H9 (cell line): ENCODE data around the gene SERPINH1. TPM values are rescaled to one million over a fixed set of nuclear protein-coding genes. Genes with fewer than 3 reads are reported as not detected.

Experiments
- DNase-seq: peaks from one replicate; pipeline ENCODE4 v3.0.0-alpha.2; 2017
- H2AFZ ChIP-seq: one replicate; pipeline ENCODE4 v1.6.1; 2013; ENCODE audit warnings: mild to moderate bottlenecking, low read length, control low read depth, moderate library complexity
- H2AK5ac ChIP-seq: 2 replicates; pipeline ENCODE4 v1.6.1; 2013; ENCODE audit warnings: low read length, control low read depth, mixed read lengths; ENCODE audit not compliant: insufficient read length
- H2BK120ac ChIP-seq: one replicate; pipeline ENCODE4 v1.6.1; 2013; ENCODE audit warnings: low read depth, mild to moderate bottlenecking, low read length, control low read depth, inconsistent platforms; ENCODE audit not compliant: poor library complexity, severe bottlenecking
- H2BK12ac ChIP-seq: 2 replicates; pipeline ENCODE4 v1.6.1; 2013; ENCODE audit warnings: low read length, control low read depth, mixed read lengths, low read depth; ENCODE audit not compliant: insufficient read length
- H2BK15ac ChIP-seq: 2 replicates; pipeline ENCODE4 v1.6.1; 2013; ENCODE audit warnings: low read depth, low read length, control low read depth
- H2BK20ac ChIP-seq: one replicate; pipeline ENCODE4 v1.6.1; 2013; ENCODE audit warnings: low read depth, mild to moderate bottlenecking, low read length, control low read depth, inconsistent platforms; ENCODE audit not compliant: poor library complexity, severe bottlenecking
- H2BK5ac ChIP-seq: 2 replicates; pipeline ENCODE4 v1.6.1; 2013; ENCODE audit warnings: low read length, control low read depth, mixed read lengths; ENCODE audit not compliant: insufficient read length
- H3K14ac ChIP-seq: 2 replicates; pipeline ENCODE4 v1.6.1; 2013; ENCODE audit warnings: low read length, control low read depth; ENCODE audit not compliant: insufficient read depth
- H3K18ac ChIP-seq: 2 replicates; pipeline ENCODE4 v1.6.1; 2013; ENCODE audit warnings: low read depth, mild to moderate bottlenecking, mixed read lengths, low read length, control low read depth; ENCODE audit not compliant: insufficient read length
- H3K23ac ChIP-seq: 2 replicates; pipeline ENCODE4 v1.6.1; 2013; ENCODE audit warnings: low read length, control low read depth, mixed read lengths, low read depth; ENCODE audit not compliant: insufficient read length
- H3K23me2 ChIP-seq: 2 replicates; pipeline ENCODE4 v1.6.1; 2013; ENCODE audit warnings: low read depth, mild to moderate bottlenecking, mixed read lengths, low read length, control low read depth; ENCODE audit not compliant: insufficient read length, poor library complexity, severe bottlenecking
- H3K27ac ChIP-seq: 2 replicates; pipeline ENCODE4 v1.5.1; 2013; ENCODE audit warnings: low read length, control low read depth, mixed read lengths, low read depth; ENCODE audit not compliant: insufficient read length
- H3K27me3 ChIP-seq: 2 replicates; pipeline ENCODE4 v1.6.1; 2013; ENCODE audit warnings: low read length, control low read depth, inconsistent platforms; ENCODE audit not compliant: insufficient read depth
- H3K4ac ChIP-seq: 2 replicates; pipeline ENCODE4 v1.6.1; 2013; ENCODE audit warnings: low read depth, mild to moderate bottlenecking, control low read depth, inconsistent platforms, low read length, moderate library complexity
- H3K4me1 ChIP-seq: 2 replicates; pipeline ENCODE4 v1.6.1; 2013; ENCODE audit warnings: low read length, control low read depth, inconsistent platforms; ENCODE audit not compliant: insufficient read depth
- H3K4me2 ChIP-seq: 2 replicates; pipeline ENCODE4 v1.6.1; 2013; ENCODE audit warnings: low read length, control low read depth, mixed read lengths; ENCODE audit not compliant: insufficient read length, insufficient read depth
- H3K56ac ChIP-seq: 2 replicates; pipeline ENCODE4 v1.6.1; 2013; ENCODE audit warnings: low read depth, mild to moderate bottlenecking, mixed read lengths, low read length, control low read depth; ENCODE audit not compliant: insufficient read length
- H3K79me1 ChIP-seq: 2 replicates; pipeline ENCODE4 v1.6.1; 2013; ENCODE audit warnings: low read depth, mild to moderate bottlenecking, moderate library complexity, low read length, control low read depth, inconsistent platforms; ENCODE audit not compliant: insufficient read depth, poor library complexity, severe bottlenecking
- H3K79me2 ChIP-seq: 2 replicates; pipeline ENCODE4 v1.6.1; 2013; ENCODE audit warnings: low read length, control low read depth, inconsistent platforms; ENCODE audit not compliant: insufficient read depth
- H3K9ac ChIP-seq: 2 replicates; pipeline ENCODE4 v1.6.1; 2013; ENCODE audit warnings: low read length, control low read depth, mixed read lengths; ENCODE audit not compliant: insufficient read length; ENCODE audit errors: extremely low read depth
- H3K9me3 ChIP-seq: one replicate; pipeline ENCODE4 v1.6.1; 2013; ENCODE audit warnings: low read depth, low read length, inconsistent platforms; ENCODE audit not compliant: control insufficient read depth
- H3T11ph ChIP-seq: one replicate; pipeline ENCODE4 v1.6.1; 2013; ENCODE audit warnings: mild to moderate bottlenecking, low read length, control low read depth, inconsistent platforms
- H4K20me1 ChIP-seq: one replicate; pipeline ENCODE4 v1.6.1; 2013; ENCODE audit not compliant: control insufficient read depth, insufficient read length, insufficient read depth
- H4K5ac ChIP-seq: 2 replicates; pipeline ENCODE4 v1.6.1; 2013; ENCODE audit warnings: low read depth, mild to moderate bottlenecking, mixed read lengths, low read length, control low read depth; ENCODE audit not compliant: insufficient read length
- H4K8ac ChIP-seq: replicated peaks from 2 replicates; pipeline ENCODE4 v1.6.1; 2013; ENCODE audit warnings: low read length, control low read depth, mixed read lengths, low read depth; ENCODE audit not compliant: insufficient read length
- H4K91ac ChIP-seq: 2 replicates; pipeline ENCODE4 v1.6.1; 2013; ENCODE audit warnings: low read depth, mild to moderate bottlenecking, moderate library complexity, mixed read lengths, low read length, control low read depth; ENCODE audit not compliant: insufficient read length
- H3K27ac Mint-ChIP-seq, 3 experiments: 2 replicates in 2 of 3; 3 replicates in 1 of 3; pipeline ENCODE4 v1.8.0; 2020 to 2021; ENCODE audit warnings: mixed read lengths in 3 of 3, mild to moderate bottlenecking in 1 of 3, moderate library complexity in 1 of 3
- H3K27me3 Mint-ChIP-seq: 2 replicates; pipeline ENCODE4 v1.8.0; 2021; ENCODE audit warnings: low read depth, mild to moderate bottlenecking, moderate library complexity, mixed read lengths
- H3K36me3 Mint-ChIP-seq, 3 experiments: 2 replicates in 2 of 3; 3 replicates in 1 of 3; pipeline ENCODE4 v1.8.0; 2020 to 2021; ENCODE audit warnings: low read depth in 3 of 3, mixed read lengths in 3 of 3; ENCODE audit not compliant: insufficient read depth in 1 of 3
- H3K4me1 Mint-ChIP-seq, 2 experiments: 2 replicates each; pipeline ENCODE4 v1.8.0; 2020; ENCODE audit warnings: mixed read lengths in 2 of 2
- H3K4me3 Mint-ChIP-seq, 2 experiments: 2 replicates in 1 of 2; 3 replicates in 1 of 2; pipeline ENCODE4 v1.8.0; 2020 to 2021; ENCODE audit warnings: mild to moderate bottlenecking in 2 of 2, mixed read lengths in 2 of 2, moderate library complexity in 1 of 2
- H3K9me3 Mint-ChIP-seq, 2 experiments: 2 replicates in 1 of 2; 3 replicates in 1 of 2; pipeline ENCODE4 v1.8.0; 2020; ENCODE audit warnings: mild to moderate bottlenecking in 2 of 2, mixed read lengths in 2 of 2, moderate library complexity in 1 of 2
- CTCF ChIP-seq: fragments of 200-600 bp; sonication (generic); conservative IDR thresholded peaks from 3 replicates; pipeline ENCODE4 v1.8.0; 2021; ENCODE audit warnings: antibody characterized with exemption, mild to moderate bottlenecking
- WGBS: extraction: QIAGEN DNeasy Blood & Tissue Kit; methylation state at CpG from one replicate; pipeline ENCODE4 v1.1.7; 2013; ENCODE audit warnings: missing lambda C conversion rate, low lambda C conversion rate, mixed read lengths; ENCODE audit not compliant: insufficient read length; ENCODE audit errors: extremely low coverage; 5-methylcytosine and 5-hydroxymethylcytosine counted together
- total RNA-seq: library from RNA; stranded (reverse); gene quantifications from 2 replicates; pipeline ENCODE4 v1.2.1, GENCODE V29; 2021

SERPINH1 gene
- total RNA-seq, 1 experiment from 2014 or later: 253 TPM

- H3K4me1 Mint-ChIP-seq: peaks cover 24 to 30% of the 10 kb centered on the region in 2 experiments
- H3K4me3 Mint-ChIP-seq: peak overlapping the region; percentile 19 to 22; a peak in 4 of 5 replicates
- no peaks in the 10 kb centered on the region for H3K9me3 Mint-ChIP-seq
- Histone ChIP-seq H4K8ac (no peak overlapping the region), H2BK120ac (no peak overlapping the region), H4K20me1 (no peaks in the 10 kb centered on the region), H4K5ac (no peak overlapping the region), H3K9ac (no peak overlapping the region), H3K4me1 (no peaks in the 10 kb centered on the region), H3K23ac (no peak overlapping the region), H3T11ph (no peak overlapping the region), H3K23me2 (peaks cover 15% of the 10 kb centered on the region), H2BK12ac (no peak overlapping the region), H4K91ac (no peak overlapping the region), H2AFZ (no peak overlapping the region), H3K18ac (no peak overlapping the region), H3K56ac (no peak overlapping the region), H2BK5ac (no peak overlapping the region), H3K14ac (no peak overlapping the region), H3K27ac (no peak overlapping the region), H3K79me2 (no peaks in the 10 kb centered on the region), H3K79me1 (no peaks in the 10 kb centered on the region), H3K9me3 (no peaks in the 10 kb centered on the region), H3K4me2 (no peak overlapping the region), H2AK5ac (no peak overlapping the region), H2BK15ac (no peak overlapping the region), H3K27me3 (peaks cover 15% of the 10 kb centered on the region; the same call in 1 of the 2 replicates), H3K4ac (no peak overlapping the region), H2BK20ac (no peak overlapping the region)
- DNase-seq: no peak
- no CpG with 5 or more reads among the region's 10 CpGs for WGBS
- no peak overlapping the region for H3K27ac Mint-ChIP-seq
- no peaks in the 10 kb centered on the region for H3K36me3 Mint-ChIP-seq
- TF ChIP-seq CTCF: no peak
- peaks cover 35% of the 10 kb centered on the region for H3K27me3 Mint-ChIP-seq
These were observed 33.9 kb upstream of the SERPINH1 start for GRCh38 chr11:75527938-75528735.
